H1 (cell line): ENCODE results near the gene GET3. TPM values are rescaled to one million over a fixed set of nuclear protein-coding genes. Genes with fewer than 3 reads are reported as not detected.

ENCODE experiments used
- BCL11A ChIP-seq, 2 experiments: IDR thresholded peaks; one replicate each; pipeline ENCODE4 v1.6.1; 2011; ENCODE audit warnings: low read depth in 2 of 2, low read length in 2 of 2, mild to moderate bottlenecking in 2 of 2
- CBX8 ChIP-seq: fragments of 300-800, 300-1000 bp; sonication (generic); IDR thresholded peaks from 2 replicates; pipeline ENCODE4 v1.7.1; 2016; ENCODE audit warnings: low read depth, low read length, borderline replicate concordance
- CREB1 ChIP-seq: IDR thresholded peaks from 2 replicates; pipeline ENCODE4 v1.6.1; 2012; ENCODE audit warnings: inconsistent platforms
- CTBP2 ChIP-seq: IDR thresholded peaks from 2 replicates; pipeline ENCODE4 v1.7.0; 2011; ENCODE audit warnings: borderline replicate concordance, mild to moderate bottlenecking, moderate library complexity, mixed read lengths, low read length; ENCODE audit not compliant: insufficient read depth, insufficient read length
- EGR1 ChIP-seq: IDR thresholded peaks from 2 replicates; pipeline ENCODE4 v1.6.1; 2011; ENCODE audit warnings: low read depth, low read length, borderline replicate concordance
- FOSL1 ChIP-seq: IDR thresholded peaks from 2 replicates; pipeline ENCODE4 v1.6.1; 2011; ENCODE audit warnings: mild to moderate bottlenecking, low read depth, low read length, moderate library complexity; ENCODE audit not compliant: insufficient read depth
- GABPA ChIP-seq: IDR thresholded peaks from 2 replicates; pipeline ENCODE4 v1.6.1; 2011; ENCODE audit warnings: mild to moderate bottlenecking, low read length, moderate library complexity, borderline replicate concordance; ENCODE audit not compliant: insufficient read depth
- HDAC2 ChIP-seq, 2 experiments: fragments of 300-600 bp in 1 of 2; sonication (generic) in 1 of 2; IDR thresholded peaks; 2 replicates each; pipeline ENCODE4 v1.6.1; 2011 to 2012; ENCODE audit warnings: low read depth in 2 of 2, low read length in 2 of 2, mild to moderate bottlenecking in 2 of 2, moderate library complexity in 2 of 2, borderline replicate concordance in 1 of 2, inconsistent platforms in 1 of 2
- JUN ChIP-seq: IDR thresholded peaks from 2 replicates; pipeline ENCODE4 v1.6.1; 2011; ENCODE audit warnings: low read depth, mild to moderate bottlenecking, improper control_type of control experiment, low read length
- JUND ChIP-seq: IDR thresholded peaks from 2 replicates; pipeline ENCODE4 v1.6.1; 2011; ENCODE audit warnings: mild to moderate bottlenecking, improper control_type of control experiment, low read length
- KDM4A ChIP-seq: IDR thresholded peaks from one replicate; pipeline ENCODE4 v1.7.1; 2012; ENCODE audit warnings: low read depth, mild to moderate bottlenecking, moderate library complexity, low read length, inconsistent platforms; ENCODE audit not compliant: severe bottlenecking
- PHF8 ChIP-seq: fragments of 200-600 bp; sonication (generic); conservative IDR thresholded peaks from 2 replicates; pipeline ENCODE4 v1.7.1; 2012; ENCODE audit warnings: low read depth, mild to moderate bottlenecking, inconsistent platforms, low read length, moderate library complexity
- POU5F1 ChIP-seq: IDR thresholded peaks from 2 replicates; pipeline ENCODE4 v1.6.1; 2011; ENCODE audit warnings: low read depth, mild to moderate bottlenecking, low read length, moderate library complexity
- RBBP5 ChIP-seq: IDR thresholded peaks from 2 replicates; pipeline ENCODE4 v1.7.1; 2012; ENCODE audit warnings: low read depth, mild to moderate bottlenecking, inconsistent platforms, low read length, moderate library complexity, borderline replicate concordance
- SAP30 ChIP-seq: fragments of 300-600 bp; sonication (generic); IDR thresholded peaks from 2 replicates; pipeline ENCODE4 v1.7.1; 2012; ENCODE audit warnings: low read length, moderate library complexity, mild to moderate bottlenecking, inconsistent platforms; ENCODE audit not compliant: insufficient read depth, insufficient replicate concordance
- TAF7 ChIP-seq: optimal IDR thresholded peaks from 2 replicates; pipeline ENCODE3; 2011; ENCODE audit warnings: low read depth, mild to moderate bottlenecking, inconsistent platforms, low read length, moderate library complexity, borderline replicate concordance
- TBP ChIP-seq: IDR thresholded peaks from 2 replicates; pipeline ENCODE4 v1.6.1; 2011; ENCODE audit warnings: low read depth, low read length, improper control_type of control experiment
- YY1 ChIP-seq: IDR thresholded peaks from 2 replicates; pipeline ENCODE4 v1.6.1; 2011; ENCODE audit warnings: low read depth, mild to moderate bottlenecking, low read length
- polyA plus RNA-seq, 7 experiments: library from polyadenylated mRNA; depleted of rRNA in 3 of 7; stranded (reverse) in 5 of 7; unstranded in 2 of 7; fragments of >200 nt in 5 of 7; fragments of 200-250 nt in 2 of 7; gene quantifications; 1 replicate in 5 of 7; 2 replicates in 1 of 7; 4 replicates in 1 of 7; pipeline versions ENCODE4 v1.2.1 to v1.2.3, GENCODE V29; 2011 to 2013; ENCODE audit warnings: missing spikeins in 2 of 7, mixed read lengths in 2 of 7
- total RNA-seq: library from RNA; stranded (reverse); fragmentation: NEBNext Ultra II Directional; extraction: Animal tissue kit (Norgen Biotek cat#: 25700); gene quantifications from 2 replicates; pipeline ENCODE4 v1.2.1, GENCODE V29; 2021
- TF ChIP-seq, protein P1 (sequence below): IDR thresholded peaks from 2 replicates; pipeline ENCODE4 v1.6.1; 2012; ENCODE audit warnings: low read length, inconsistent platforms
- TF ChIP-seq, protein P2 (sequence below): IDR thresholded peaks from 2 replicates; pipeline ENCODE4 v1.6.1; 2011; ENCODE audit warnings: low read depth, mild to moderate bottlenecking, low read length; ENCODE audit not compliant: insufficient read depth

Gene GET3
- total and polyA plus RNA-seq, 2 of the 8 experiments (the other 6 are each of a cell fraction or from before 2014, with no cell fraction given), result 105 to 297 TPM

DNA sequence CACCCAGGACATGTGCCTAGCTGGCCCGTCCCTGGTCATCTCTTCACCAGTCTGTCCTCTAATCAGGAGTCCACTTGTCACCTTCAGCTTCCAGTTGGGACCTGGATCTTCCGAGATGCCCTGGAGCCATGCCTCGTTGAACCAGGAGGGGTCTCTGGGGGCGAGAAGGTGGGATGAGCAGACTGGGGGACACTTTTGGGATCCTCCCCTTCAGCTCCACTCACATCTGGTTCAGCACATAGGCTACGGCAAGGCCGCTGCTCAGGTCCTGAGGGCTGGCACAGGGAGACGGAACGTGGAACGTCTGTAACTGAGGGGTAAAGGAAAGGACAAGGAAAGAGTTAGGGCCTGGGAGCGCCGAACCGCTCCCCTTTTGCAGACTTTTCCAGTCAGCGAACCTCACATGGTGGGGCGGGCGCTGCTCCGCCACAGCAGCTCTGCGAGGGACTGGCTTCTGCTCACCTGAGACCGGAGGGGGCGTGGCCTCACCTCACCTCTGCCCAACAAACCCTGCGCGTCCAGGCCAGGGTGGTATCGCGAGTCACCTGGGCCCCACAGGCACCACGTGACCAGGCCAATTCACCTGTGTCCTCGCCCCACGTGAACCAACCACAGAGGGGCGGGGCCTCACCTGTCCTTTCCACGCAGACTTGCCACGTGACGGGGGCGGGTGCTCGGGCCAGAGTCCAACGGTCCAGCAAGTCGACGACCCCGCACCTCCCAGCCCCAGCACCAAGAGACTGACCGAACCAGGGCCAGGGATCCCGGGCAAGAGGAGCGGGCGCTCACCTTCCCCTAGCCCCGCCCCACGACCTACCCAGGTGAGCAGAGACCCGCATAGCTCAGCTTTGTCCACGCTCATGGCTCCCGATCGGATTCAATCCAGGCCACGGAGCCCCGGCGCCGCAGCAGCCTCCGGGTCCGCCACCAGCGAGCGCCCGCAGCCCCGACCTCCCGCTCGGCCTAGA is 37.6 kb downstream of the GET3 start, which contains the start of gene HOOK2 (continued):
- TF ChIP-seq PHF8 (peak; percentile 84), CTBP2 (no peak), GABPA (no peak), FOSL1 (no peak), BCL11A (IDR thresholded peaks at IDR 0.05; ENCODE audit: low read depth in 2 of 2, low read length in 2 of 2) (no peak), RBBP5 (no peak), TBP (no peak; the same call in none of the 2 replicates), JUN (no peak), CREB1 (peak; percentile 19; the same call in 1 of the 2 replicates), YY1 (no peak), EGR1 (no peak), POU5F1 (no peak), JUND (no peak), TAF7 (no peak), CBX8 (no peak), HDAC2 (IDR thresholded peaks at IDR 0.05; ENCODE audit: borderline replicate concordance in 1 of 2, low read depth in 2 of 2, low read length in 2 of 2) (peak in 1 of 2 experiments; percentile 79; a peak in 1 of 4 replicates), KDM4A (peak; percentile 77), SAP30 (peak; percentile 59)
- TF ChIP-seq, protein P1, sequence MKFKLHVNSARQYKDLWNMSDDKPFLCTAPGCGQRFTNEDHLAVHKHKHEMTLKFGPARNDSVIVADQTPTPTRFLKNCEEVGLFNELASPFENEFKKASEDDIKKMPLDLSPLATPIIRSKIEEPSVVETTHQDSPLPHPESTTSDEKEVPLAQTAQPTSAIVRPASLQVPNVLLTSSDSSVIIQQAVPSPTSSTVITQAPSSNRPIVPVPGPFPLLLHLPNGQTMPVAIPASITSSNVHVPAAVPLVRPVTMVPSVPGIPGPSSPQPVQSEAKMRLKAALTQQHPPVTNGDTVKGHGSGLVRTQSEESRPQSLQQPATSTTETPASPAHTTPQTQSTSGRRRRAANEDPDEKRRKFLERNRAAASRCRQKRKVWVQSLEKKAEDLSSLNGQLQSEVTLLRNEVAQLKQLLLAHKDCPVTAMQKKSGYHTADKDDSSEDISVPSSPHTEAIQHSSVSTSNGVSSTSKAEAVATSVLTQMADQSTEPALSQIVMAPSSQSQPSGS, result no peak
- TF ChIP-seq, protein P2, sequence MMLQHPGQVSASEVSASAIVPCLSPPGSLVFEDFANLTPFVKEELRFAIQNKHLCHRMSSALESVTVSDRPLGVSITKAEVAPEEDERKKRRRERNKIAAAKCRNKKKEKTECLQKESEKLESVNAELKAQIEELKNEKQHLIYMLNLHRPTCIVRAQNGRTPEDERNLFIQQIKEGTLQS, result peak; percentile 87
